Measurements from ENCODE around the gene WDR82. TPM values are rescaled to one million over a fixed set of nuclear protein-coding genes. Genes with fewer than 3 reads are reported as not detected.

The WDR82 gene
- total and polyA plus RNA-seq, 10 of the 15 experiments (the other 5 are each of a cell fraction or from before 2014, with no cell fraction given) = 10.1 to 82.4 (median 48.7) TPM

GRCh38 chr3:52303811-52304210, 25.4 kb upstream of the WDR82 start (continued):
- TF ChIP-seq ELK1 (IDR thresholded peaks at IDR 0.05; ENCODE audit: low read depth, low read length) (no peak), JUNB (IDR thresholded peaks at IDR 0.05) (no peak), NR2C1 (IDR thresholded peaks at IDR 0.05) (no peak), CEBPB (IDR thresholded peaks at IDR 0.05; ENCODE audit: borderline replicate concordance in 1 of 2, low read depth in 2 of 2, low read length in 2 of 2) (no peak), ZSCAN29 (IDR thresholded peaks at IDR 0.05) (no peak), ZNF622 (IDR thresholded peaks at IDR 0.05) (no peak), PKNOX1 (IDR thresholded peaks at IDR 0.05) (no peak), TAF1 (IDR thresholded peaks at IDR 0.05; ENCODE audit: borderline replicate concordance, low read depth, low read length) (no peak)

GRCh38 chr3:52302426-52303145, 24.1 kb upstream of the WDR82 start:
- CTCF ChIA-PET = interaction anchor here (2.7 kb wide), 1 partner anchor 9 kb away, joined by 19 read pairs; no protein-coding TSS in a partner anchor
- H3K4me3 ChIP-seq = no peak overlapping the region
- no peaks in the 10 kb centered on the region for H3K9me3 ChIP-seq (replicated peaks; ENCODE audit: control insufficient read depth, insufficient read depth, low read length)
- no peak for TF ChIP-seq RUNX3 (IDR thresholded peaks at IDR 0.05; ENCODE audit: low read length)
- peak; percentile 95 for TF ChIP-seq ZBTB33 (IDR thresholded peaks at IDR 0.05)
- peak; percentile 46; the same call in 1 of the 2 replicates for TF ChIP-seq MTA2 (IDR thresholded peaks at IDR 0.05; ENCODE audit: low read depth)
- no peaks in the 10 kb centered on the region for H3K27me3 ChIP-seq (replicated peaks in 1 of 2; ENCODE audit: control insufficient read depth in 2 of 2, insufficient read depth in 2 of 2, low read length in 1 of 2)
- H4K20me1 ChIP-seq (ENCODE audit: control insufficient read depth, insufficient read depth) = no peaks in the 10 kb centered on the region
- H3K79me2 ChIP-seq (ENCODE audit: control insufficient read depth, insufficient read depth, low read length) = no peaks in the 10 kb centered on the region
- no peaks in the 10 kb centered on the region; a peak in 1 of 4 replicates for H3K36me3 ChIP-seq (ENCODE audit: control insufficient read depth in 2 of 2, insufficient read depth in 2 of 2, low read length in 1 of 2)
- no peak overlapping the region for H3K4me2 ChIP-seq (ENCODE audit: control insufficient read depth, insufficient read depth)
- SMC1A ChIA-PET (ENCODE audit: uncharacterized antibody, unreplicated experiment) = no interaction called here
- no TSS peak for BruUV-seq (replicated peaks)
- H2AFZ ChIP-seq (ENCODE audit: control insufficient read depth, low read depth, low read length) = no peak overlapping the region
- in situ Hi-C loops (cut with MboI) = no loop called here
- ATAC-seq = no peak
- intact Hi-C loops (cut with micrococcal nuclease; ENCODE audit: unreplicated experiment) = no loop called here
- WGBS (ENCODE audit: insufficient coverage, insufficient replicate concordance, low lambda C conversion rate, missing lambda C conversion rate) = 75% methylated on average over 12 of the region's 12 CpGs
- RAD21 ChIA-PET (ENCODE audit: unreplicated experiment) = no interaction called here
- POLR2A ChIA-PET = no interaction called here
- no peak overlapping the region for H3K9ac ChIP-seq (ENCODE audit: control insufficient read depth, insufficient read depth, low read length)
- no peak for DNase-seq (ENCODE audit: low read depth, low spot score)
- no peak for FAIRE-seq
- no peak overlapping the region for H3K27ac ChIP-seq (ENCODE audit: control insufficient read depth, insufficient read depth)
- peaks cover 14% of the 10 kb centered on the region for H3K4me1 ChIP-seq (ENCODE audit: control insufficient read depth, insufficient read depth, low read length)
